NAMALWA (cell line): ENCODE measurements around the gene NHLRC1.
A peak's percentile ranks its signal among the peaks of the same experiment; 100 is the strongest.

Experiments
- DNase-seq: peaks from one replicate; pipeline ENCODE4 v3.0.0-alpha.2; 2015; ENCODE audit warnings: low spot score

NHLRC1 gene

DNA sequence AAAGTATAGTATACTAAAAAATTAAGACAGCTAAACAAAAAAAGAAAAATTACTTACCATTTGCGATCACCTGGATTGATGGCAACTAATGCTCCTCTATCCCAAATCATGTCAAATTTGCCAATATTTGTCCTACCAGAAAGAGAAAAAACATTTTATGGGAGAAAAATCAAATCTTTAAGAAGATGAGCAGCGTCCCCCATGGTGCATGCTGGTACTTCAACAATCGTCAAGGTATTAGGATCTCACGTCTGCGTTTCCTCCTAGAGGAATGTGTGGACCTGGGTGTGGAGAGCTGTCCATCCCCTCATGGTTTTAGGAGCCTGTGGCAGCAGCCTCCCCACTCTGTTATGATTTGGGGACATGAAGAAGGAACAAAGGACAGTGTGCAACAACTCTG is 16.4 kb upstream of the NHLRC1 start:
- no peak for DNase-seq

GRCh38 chr6:18136260-18136659 is 13.8 kb upstream of the NHLRC1 start:
- DNase-seq: no peak

GRCh38 chr6:18135171-18135570 is 12.7 kb upstream of the NHLRC1 start:
- DNase-seq: no peak

DNA sequence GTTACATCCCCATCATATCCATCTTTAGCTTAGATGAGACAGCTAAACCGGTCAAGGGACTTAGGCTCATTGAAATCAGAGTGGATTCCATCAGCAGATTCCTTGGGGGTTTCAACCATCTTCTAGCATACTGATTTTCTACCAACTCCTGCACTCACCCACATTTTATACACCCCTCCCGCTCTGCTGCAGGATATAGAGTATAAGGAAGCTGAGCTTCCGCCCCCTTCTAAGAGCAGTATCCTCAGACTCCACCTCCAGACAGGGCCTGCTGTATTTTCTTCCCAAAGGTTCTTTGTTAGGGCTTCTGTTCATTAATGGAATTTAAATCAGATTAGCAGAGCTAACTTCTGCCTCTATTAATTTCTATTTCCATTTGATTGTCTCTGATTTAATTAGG is 9.9 kb upstream of the NHLRC1 start:
- no peak for DNase-seq

DNA sequence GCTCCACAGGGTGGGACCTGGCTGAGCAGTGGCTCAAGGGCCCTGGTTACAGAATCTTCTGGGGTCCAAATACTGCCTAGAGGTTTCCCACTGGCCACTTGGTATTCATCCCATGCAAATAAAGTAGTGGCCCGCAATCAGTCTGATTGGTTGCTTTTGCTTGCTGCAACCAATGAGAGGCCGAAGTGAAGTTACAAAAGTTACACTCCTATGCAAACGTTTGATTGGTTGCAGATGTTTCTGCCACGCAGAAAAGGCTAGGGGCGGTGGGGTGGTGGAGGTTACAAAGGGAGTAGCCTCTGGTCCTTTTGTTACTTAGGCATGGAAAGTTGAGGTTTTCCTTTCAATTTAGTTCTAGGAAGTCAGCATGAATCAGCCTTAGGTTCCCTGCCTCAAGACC is 3.6 kb upstream of the NHLRC1 start:
- DNase-seq: no peak

DNA sequence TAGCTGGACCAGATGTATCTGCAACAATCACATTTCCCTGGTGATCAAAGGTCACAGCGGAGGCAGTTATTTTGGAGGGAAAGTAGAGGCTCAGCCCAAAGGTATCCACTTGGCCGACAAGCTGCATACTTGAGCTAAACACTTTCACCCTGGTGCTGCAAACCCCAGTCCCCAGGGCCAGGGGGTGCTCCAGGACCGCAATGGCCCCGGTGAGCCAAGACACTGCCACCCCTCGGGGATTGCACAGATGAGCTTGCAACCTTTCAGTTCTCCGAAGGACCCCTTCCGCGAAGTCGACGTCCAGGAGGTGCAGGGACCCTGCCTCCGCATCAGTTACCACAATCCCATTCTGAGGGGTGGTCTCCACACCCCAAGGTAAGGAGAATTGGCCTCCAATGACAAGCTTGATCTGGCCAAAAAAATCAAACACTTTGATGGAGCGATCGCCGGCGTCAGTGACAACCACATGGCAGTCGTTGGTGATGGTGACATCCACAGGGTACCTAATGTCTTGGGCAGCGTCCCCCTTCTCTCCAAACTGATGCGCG is 823 bp downstream of the NHLRC1 start:
- DNase-seq: peak; percentile 12

GRCh38 chr6:18119236-18119635 is 3.2 kb downstream of the NHLRC1 start:
- no peak for DNase-seq

- no peak for DNase-seq
Measured at GRCh38 chr6:18118330-18118729, 4.1 kb downstream of the NHLRC1 start.

GRCh38 chr6:18117136-18117535 is 5.3 kb downstream of the NHLRC1 start:
- no peak for DNase-seq

DNA sequence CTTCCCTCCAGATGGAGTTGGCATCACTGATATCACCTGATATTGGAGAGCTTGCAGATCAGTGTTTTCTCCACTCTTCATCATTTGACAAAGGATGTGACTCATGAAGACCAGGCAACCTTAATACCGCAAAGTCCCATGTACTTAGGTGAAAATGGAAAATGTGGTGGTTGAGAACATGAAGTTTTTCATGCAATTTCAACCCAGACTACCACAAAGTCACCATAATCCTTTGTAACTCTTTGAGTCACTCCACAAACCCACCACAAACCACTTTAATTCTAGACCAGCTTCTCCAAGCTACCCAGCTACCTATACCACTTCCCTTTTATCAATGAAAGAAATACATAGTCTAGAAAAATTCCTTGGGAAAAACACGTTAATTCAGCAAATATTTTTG is 7.1 kb downstream of the NHLRC1 start:
- no peak for DNase-seq

DNA sequence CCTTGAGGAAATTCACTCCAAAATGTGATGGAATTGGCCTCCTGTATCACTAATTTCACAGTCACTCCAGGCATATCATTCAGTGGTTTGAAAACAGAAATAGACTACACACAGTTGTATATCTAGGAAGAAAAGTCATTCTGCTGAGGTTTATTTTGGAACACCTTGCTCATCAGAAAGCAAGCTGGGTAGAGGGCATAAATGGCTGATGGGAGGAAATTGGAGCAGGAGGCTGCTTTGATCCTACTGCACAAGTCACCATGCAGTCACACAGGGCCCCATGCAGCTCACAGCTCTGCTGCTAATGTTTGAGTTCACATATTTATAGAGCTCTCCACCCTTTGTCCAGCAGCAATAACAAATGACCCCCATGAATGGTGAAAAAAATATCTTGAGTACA is 12.3 kb downstream of the NHLRC1 start:
- no peak for DNase-seq

DNA sequence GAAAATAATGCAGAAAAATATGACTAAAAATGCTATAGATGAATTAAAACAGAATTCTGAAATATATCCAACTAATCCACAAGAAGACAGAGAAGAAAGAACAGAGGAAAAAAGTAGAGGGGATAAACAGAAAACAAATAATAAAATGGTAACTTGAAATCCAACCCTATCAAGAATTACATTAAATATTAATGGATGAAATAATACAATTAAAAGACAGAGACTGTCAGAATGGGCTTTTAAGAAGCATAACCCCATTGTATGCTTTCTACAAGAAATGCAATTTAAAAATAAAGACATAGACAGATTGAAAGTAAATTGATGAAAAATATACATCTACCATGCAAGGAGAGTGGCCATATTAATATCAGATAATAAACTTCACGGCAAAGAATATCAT is 15.4 kb downstream of the NHLRC1 start:
- no peak for DNase-seq

- DNase-seq: no peak
Measured at GRCh38 chr6:18102783-18103509, 19.5 kb downstream of the NHLRC1 start.

- no peak for DNase-seq
Measured at GRCh38 chr6:18101873-18102272, 20.6 kb downstream of the NHLRC1 start.

DNA sequence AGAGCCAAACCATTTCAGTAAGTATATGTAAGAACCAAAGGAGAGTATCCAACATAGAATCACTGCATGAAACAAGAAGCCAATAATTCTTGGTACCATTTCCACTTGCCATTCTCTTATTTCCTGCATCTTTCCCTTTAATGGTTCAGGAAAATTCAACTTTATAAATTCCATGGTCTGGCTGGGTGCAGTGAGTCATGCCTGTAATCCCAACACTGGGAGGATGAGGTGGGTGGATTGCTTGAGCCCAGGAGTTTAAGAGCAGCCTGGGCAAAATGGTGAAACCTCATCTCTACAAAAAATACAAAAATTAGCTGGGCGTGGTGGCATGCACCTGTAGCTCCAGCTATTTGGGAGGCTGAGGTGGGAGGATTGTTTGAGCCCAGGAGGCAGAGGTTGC is 21.2 kb downstream of the NHLRC1 start:
- no peak for DNase-seq

DNA sequence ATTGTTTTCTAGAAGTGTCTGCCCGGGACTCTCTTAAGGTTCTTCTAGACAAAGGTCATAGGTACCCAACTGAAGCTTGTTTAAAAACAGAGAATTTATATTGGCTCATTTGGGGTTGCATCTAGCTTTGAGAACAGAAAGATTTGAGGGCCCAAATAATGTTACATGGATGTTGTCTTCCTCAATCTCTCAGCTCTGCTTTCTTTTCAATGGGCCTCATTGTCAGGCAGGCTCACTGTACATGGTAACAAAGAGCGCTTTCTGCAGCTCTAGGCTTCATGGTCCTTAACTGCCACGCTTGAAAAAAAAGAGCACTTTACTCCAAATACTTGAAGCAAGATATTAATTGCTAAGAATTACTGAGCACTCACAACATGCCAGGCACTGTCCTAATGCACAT is 22.2 kb downstream of the NHLRC1 start:
- no peak for DNase-seq

DNA sequence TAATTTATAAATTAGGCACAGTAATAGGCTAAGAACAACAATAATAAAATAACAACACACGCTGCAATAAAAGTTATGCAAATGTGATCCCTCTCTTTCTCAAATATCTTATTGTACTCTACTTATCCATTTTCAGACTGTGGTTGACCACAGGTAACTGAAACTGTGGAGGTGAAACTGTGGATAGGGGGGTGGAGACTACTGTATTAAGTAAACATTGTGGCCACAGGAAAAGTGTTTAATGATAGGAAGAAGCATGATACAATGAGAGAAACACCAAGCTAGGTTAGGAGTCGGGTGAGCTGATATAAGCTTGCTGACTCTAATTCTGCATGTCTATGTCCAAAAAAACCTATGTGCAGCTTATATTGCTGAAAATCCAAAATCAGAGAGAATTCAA is 23.0 kb downstream of the NHLRC1 start:
- no peak for DNase-seq

- DNase-seq: no peak
Measured at GRCh38 chr6:18096423-18096822, 26.1 kb downstream of the NHLRC1 start.

DNA sequence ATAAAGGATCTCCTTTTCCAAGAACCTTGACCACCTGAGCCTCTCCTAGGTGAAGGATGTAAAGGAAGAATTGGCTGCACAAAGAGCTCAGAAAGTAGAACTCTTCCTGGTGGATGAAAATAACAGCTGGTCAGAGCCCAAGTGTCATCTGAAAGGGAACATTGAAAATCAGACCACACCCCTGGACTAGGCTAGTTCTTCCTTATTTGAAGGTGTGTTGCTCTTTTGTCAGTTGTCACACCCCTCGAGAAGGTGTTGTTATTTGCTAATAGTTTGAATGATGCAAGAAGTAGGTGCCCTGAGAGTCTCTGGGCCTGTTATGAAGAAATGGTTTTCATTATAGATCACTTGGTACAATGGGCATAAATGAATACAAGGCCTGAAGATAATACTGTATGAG is 31.1 kb downstream of the NHLRC1 start:
- DNase-seq: no peak

DNA sequence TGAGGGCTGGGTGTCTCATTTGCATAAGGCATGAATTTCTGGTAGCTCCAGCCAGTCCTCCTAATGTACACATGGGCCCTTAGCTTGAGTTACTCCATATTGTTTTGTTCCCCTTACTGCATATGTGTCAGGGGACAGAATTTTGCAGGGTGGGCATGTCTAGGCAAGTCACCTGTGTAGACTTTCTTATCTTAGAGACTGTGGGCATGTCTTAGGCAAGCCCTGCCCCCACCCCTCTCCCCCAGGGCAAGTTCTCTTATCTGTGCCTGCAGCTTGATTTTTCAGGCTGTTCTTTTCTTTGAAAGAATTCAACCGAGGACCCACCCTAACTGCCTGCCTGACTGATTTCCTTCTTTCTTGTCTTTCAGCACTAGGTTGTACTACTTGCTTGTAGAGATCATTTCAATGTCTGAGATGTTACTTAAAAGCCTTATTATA is 32.1 kb downstream of the NHLRC1 start:
- no peak for DNase-seq

- no peak for DNase-seq
Measured at GRCh38 chr6:18088419-18089296, 33.8 kb downstream of the NHLRC1 start.

DNA sequence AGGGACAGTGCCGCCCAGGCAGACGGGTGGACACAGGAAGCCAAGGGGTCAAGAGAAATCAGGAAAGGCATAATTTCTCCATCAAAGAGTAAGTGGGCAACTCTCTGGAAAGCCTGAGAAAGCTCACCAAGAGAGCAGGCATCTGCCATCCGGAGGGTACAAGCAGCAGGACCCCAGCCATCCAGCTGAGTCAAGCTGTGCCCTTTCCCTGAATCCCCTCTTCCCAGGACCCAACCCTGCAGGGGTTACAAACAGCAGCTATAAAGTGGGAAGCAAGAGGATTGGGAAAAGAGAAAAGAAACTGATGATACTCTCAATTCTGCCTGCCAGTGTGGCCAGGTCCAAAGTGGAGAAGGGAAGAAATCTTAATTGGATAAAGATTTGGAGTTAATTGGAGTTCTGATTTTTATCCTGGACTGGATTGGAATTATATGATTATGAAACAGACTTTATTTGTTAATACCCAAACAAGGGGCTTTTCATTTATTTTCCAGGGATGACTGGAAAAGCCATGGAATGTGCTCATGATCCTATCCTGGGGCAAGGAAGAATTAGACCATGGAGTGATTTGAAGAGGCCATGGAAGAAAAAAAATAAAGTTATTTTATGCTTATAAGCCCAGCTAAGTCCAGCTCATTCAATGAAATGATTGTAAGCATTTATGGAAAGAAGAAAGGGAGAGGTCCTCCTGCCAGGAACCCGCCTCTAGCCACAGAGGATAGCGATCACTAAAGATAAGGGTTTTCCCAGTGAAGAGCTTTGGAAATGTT is 34.9 kb downstream of the NHLRC1 start:
- DNase-seq: no peak
